IgD-negative memory B cell (primary cell): ENCODE measurements around the gene TBC1D9B. TPM values are rescaled to one million over a fixed set of nuclear protein-coding genes. Genes with fewer than 3 reads are reported as not detected.

ENCODE experiments used
- H3K27ac Mint-ChIP-seq, 3 donors: one replicate each; pipeline ENCODE4 v1.8.0; 2020 to 2022; ENCODE audit warnings: mild to moderate bottlenecking in 3 of 3, mixed read lengths in 3 of 3, moderate library complexity in 1 of 3
- H3K27me3 Mint-ChIP-seq: one replicate; pipeline ENCODE4 v1.8.0; 2021; ENCODE audit warnings: mixed read lengths
- H3K36me3 Mint-ChIP-seq: one replicate; pipeline ENCODE4 v1.8.0; 2020; ENCODE audit warnings: mild to moderate bottlenecking, mixed read lengths
- H3K4me1 Mint-ChIP-seq, 3 donors: one replicate each; pipeline ENCODE4 v1.8.0; 2020 to 2022; ENCODE audit warnings: mixed read lengths in 3 of 3, mild to moderate bottlenecking in 1 of 3
- H3K4me3 Mint-ChIP-seq, 4 donors: one replicate each; pipeline ENCODE4 v1.8.0; 2020 to 2022; ENCODE audit warnings: mild to moderate bottlenecking in 4 of 4, mixed read lengths in 4 of 4, moderate library complexity in 3 of 4
- H3K9me3 Mint-ChIP-seq, 3 donors: one replicate each; pipeline ENCODE4 v1.8.0; 2020 to 2021; ENCODE audit warnings: mixed read lengths in 3 of 3, mild to moderate bottlenecking in 1 of 3
- polyA plus RNA-seq: library from polyadenylated mRNA; unstranded; fragments of 300-500 nt; fragmentation: Illumina TruSeq; gene quantifications from one replicate; pipeline ENCODE4 v1.2.3, GENCODE V29; 2021

Gene TBC1D9B
- polyA plus RNA-seq: 57.2 TPM

DNA sequence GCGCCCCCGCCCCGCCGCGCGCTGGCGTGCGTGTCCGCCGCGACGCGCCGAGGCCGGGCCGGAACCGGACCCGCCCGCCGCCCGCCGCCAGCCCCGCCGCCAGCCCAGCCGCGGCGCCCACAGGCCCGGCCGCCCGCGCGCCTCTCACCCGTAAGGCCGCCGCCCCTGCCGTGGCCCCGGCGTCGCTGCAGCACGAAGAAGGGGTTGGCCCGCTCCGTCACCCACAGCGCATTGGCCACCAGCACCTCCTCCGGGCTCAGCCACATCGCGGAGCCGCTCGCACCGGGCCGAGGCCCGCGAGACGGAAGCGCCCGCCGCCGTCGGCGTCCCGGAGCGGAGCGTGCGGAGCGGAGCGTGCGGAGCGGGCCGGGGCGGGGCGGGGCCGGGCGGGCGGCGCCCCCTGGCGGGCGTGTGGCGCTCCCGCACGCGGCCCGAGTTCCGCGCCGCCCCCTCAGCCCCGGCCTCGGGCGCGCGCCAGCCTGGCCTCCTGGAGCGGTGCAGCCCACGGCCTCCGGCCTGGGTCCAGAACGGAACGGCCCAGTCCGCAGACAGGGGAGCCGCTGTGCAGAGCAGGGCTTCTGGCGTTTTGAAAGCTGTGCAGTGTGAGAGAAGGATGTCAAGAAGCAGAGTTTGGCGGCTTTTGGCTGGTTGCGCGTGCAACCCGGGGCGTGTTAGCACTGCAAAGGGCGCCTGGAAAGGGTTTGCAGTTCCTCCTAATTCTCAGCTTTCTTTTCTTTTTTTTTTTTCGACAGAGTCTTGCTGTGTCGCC is at the start of gene TBC1D9B:
TSS of gene TBC1D9B (minus strand) at position 342 of the 769 bp plus-strand sequence. CDS start at position 266, 76 bp downstream.
- Mint-ChIP-seq H3K27me3 (no peaks in the 10 kb centered on the region), H3K27ac (peak within 1 kb of the TSS in 2 of 3 donors; percentile 37 to 76), H3K36me3 (no peaks in the 10 kb centered on the region), H3K4me1 (peaks cover 11 to 16% (median 11%) of the 10 kb centered on the region in 3 donors), H3K9me3 (no peaks in the 10 kb centered on the region), H3K4me3 (peak within 1 kb of the TSS; percentile 83 to 93 (median 88))

- Mint-ChIP-seq H3K36me3 (peaks cover 4% of the 10 kb centered on the region), H3K4me3 (no peak overlapping the region), H3K4me1 (no peaks in the 10 kb centered on the region), H3K27me3 (no peaks in the 10 kb centered on the region), H3K9me3 (peaks cover 0 to 2% (median 0%) of the 10 kb centered on the region in 3 donors), H3K27ac (no peak overlapping the region)
Measured at GRCh38 chr5:179955630-179956029, 47.9 kb upstream of the TBC1D9B start.

- H3K27ac Mint-ChIP-seq: peak overlapping the region in 1 of 3 donors; percentile 31
- H3K27me3 Mint-ChIP-seq: no peaks in the 10 kb centered on the region
- H3K4me3 Mint-ChIP-seq: no peak overlapping the region
- peaks cover 0 to 2% (median 0%) of the 10 kb centered on the region in 3 donors for H3K9me3 Mint-ChIP-seq
- H3K4me1 Mint-ChIP-seq: no peaks in the 10 kb centered on the region
- peaks cover 4% of the 10 kb centered on the region for H3K36me3 Mint-ChIP-seq
Measured at GRCh38 chr5:179955062-179955461, 47.4 kb upstream of the TBC1D9B start.

DNA sequence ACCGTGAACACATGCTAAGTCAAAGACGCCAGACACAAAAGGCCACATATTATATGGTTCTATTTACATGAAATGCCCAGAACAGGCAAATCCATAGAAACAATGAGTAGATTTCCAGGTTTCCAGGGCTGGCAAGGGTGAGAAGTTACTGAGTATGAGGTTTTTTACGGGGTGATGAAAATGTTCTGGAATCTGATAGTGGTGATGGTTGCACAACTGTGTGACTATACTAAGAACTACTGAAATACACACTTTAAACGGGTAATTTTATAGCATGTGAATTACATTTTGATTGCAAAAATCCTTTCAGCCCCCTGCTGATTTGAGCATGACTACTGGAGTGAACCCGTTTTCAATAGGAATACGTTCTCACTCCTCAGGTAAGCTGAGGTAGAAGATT is 46.7 kb upstream of the TBC1D9B start:
- Mint-ChIP-seq H3K4me3 (no peak overlapping the region), H3K4me1 (no peaks in the 10 kb centered on the region), H3K36me3 (peaks cover 4% of the 10 kb centered on the region)

GRCh38 chr5:179953987-179954386 is 46.3 kb upstream of the TBC1D9B start:
- Mint-ChIP-seq H3K27ac (no peak overlapping the region), H3K4me1 (no peaks in the 10 kb centered on the region), H3K9me3 (peaks cover 0 to 2% (median 0%) of the 10 kb centered on the region in 3 donors), H3K36me3 (peaks cover 4% of the 10 kb centered on the region), H3K4me3 (no peak overlapping the region), H3K27me3 (no peaks in the 10 kb centered on the region)

More for the DNA sequence above, 46.7 kb upstream of the TBC1D9B start:
- Mint-ChIP-seq H3K9me3 (peaks cover 0 to 2% (median 0%) of the 10 kb centered on the region in 3 donors), H3K27me3 (no peaks in the 10 kb centered on the region), H3K27ac (no peak overlapping the region)

- H3K27ac Mint-ChIP-seq: no peak overlapping the region
- no peaks in the 10 kb centered on the region for H3K9me3 Mint-ChIP-seq
- peaks cover 0 to 3% (median 0%) of the 10 kb centered on the region in 3 donors for H3K4me1 Mint-ChIP-seq
- peaks cover 6% of the 10 kb centered on the region for H3K36me3 Mint-ChIP-seq
- peaks cover 5% of the 10 kb centered on the region for H3K27me3 Mint-ChIP-seq
- no peak overlapping the region for H3K4me3 Mint-ChIP-seq
Measured at GRCh38 chr5:179936976-179937681, 29.4 kb upstream of the TBC1D9B start.

DNA sequence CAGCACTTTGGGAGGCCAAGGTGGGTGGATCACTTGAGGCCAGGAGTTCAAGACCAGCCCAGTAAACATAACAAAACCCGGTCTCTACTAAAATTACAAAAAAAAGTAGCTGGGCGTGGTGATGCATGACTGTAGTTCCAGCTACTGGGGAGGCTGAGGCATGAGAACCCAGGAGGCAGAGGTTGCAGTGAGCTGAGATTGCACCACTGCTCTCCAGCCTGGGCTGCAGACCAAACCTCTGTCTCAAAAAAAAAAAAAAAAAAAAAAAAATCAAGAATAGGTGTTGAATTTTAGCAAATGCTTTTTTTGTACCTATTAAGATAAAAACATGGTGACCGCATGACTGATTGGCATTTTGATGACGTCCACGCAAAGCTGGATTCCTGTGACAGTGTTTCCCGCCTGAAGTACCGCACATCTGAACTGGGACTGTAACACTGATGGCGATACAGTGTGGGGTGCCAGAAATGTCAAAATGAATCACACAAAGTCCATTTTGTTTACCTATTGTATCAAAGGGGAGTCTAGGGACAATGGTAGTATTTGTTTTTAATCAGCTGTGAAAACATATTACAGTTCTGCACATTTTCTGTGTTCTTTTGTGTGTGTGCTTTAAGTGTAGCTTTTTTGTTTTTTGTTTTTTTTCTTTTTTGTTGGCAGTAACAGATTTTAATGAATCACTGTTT is 23.2 kb upstream of the TBC1D9B start:
- no peak overlapping the region for H3K27ac Mint-ChIP-seq
- peaks cover 2% of the 10 kb centered on the region for H3K36me3 Mint-ChIP-seq
- no peak overlapping the region for H3K4me3 Mint-ChIP-seq
- no peaks in the 10 kb centered on the region for H3K4me1 Mint-ChIP-seq
- H3K9me3 Mint-ChIP-seq: no peaks in the 10 kb centered on the region
- H3K27me3 Mint-ChIP-seq: peaks cover 1% of the 10 kb centered on the region

- Mint-ChIP-seq H3K4me3 (no peak overlapping the region), H3K36me3 (no peaks in the 10 kb centered on the region), H3K9me3 (peaks cover 0 to 2% (median 0%) of the 10 kb centered on the region in 3 donors), H3K27ac (no peak overlapping the region), H3K4me1 (peaks cover 4 to 8% (median 5%) of the 10 kb centered on the region in 3 donors), H3K27me3 (no peaks in the 10 kb centered on the region)
Measured at GRCh38 chr5:179927824-179928223, 20.1 kb upstream of the TBC1D9B start.

DNA sequence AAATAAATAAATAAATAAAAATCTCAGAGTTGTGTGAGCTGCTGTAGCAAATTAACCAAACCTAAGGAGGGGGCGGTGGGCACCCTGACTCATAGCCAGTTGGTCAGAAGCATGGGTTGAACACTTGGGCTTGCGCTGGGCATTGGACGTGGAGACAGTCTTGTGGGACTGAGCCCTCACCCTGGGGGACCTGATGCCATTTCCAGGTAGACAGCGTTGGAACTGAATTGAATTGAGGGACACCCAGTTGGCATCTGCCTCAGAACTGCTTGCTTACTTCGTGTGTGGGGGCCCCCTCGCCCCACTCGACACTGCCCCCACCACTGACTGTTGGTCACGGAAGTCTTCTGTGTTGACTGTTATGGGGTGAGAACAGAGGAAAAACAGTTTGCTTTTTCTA is 19.0 kb upstream of the TBC1D9B start:
- no peak overlapping the region for H3K4me3 Mint-ChIP-seq
- H3K4me1 Mint-ChIP-seq: peaks cover 4 to 8% (median 6%) of the 10 kb centered on the region in 3 donors
- no peak overlapping the region for H3K27ac Mint-ChIP-seq
- no peaks in the 10 kb centered on the region for H3K36me3 Mint-ChIP-seq
- no peaks in the 10 kb centered on the region for H3K27me3 Mint-ChIP-seq
- H3K9me3 Mint-ChIP-seq: peaks cover 0 to 2% (median 0%) of the 10 kb centered on the region in 3 donors

DNA sequence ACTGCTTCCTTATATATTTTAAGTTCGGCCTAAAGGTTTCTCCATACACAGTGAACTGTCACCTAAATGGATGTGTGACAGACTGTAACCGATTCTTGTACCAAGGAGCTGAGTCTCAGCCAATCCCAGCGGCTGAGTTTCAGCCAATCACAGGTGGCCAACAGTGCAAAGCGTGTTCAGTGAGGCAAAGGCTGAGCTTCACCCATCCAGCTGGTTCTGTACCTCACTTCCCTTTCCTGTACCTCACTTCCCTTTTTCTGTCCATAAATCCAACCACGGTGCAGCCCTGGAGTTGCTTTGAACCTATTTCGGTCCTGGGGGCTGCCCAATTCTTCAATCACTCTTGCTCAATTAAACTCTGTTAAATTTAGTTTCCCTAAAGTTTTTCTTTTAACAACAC is 15.7 kb upstream of the TBC1D9B start:
- Mint-ChIP-seq H3K27me3 (no peaks in the 10 kb centered on the region), H3K4me1 (peaks cover 4 to 8% (median 6%) of the 10 kb centered on the region in 3 donors), H3K27ac (peak overlapping the region in 2 of 3 donors; percentile 53 to 82), H3K4me3 (peak overlapping the region in 2 of 4 donors; percentile 24 to 29), H3K9me3 (peaks cover 0 to 2% (median 0%) of the 10 kb centered on the region in 3 donors), H3K36me3 (no peaks in the 10 kb centered on the region)

DNA sequence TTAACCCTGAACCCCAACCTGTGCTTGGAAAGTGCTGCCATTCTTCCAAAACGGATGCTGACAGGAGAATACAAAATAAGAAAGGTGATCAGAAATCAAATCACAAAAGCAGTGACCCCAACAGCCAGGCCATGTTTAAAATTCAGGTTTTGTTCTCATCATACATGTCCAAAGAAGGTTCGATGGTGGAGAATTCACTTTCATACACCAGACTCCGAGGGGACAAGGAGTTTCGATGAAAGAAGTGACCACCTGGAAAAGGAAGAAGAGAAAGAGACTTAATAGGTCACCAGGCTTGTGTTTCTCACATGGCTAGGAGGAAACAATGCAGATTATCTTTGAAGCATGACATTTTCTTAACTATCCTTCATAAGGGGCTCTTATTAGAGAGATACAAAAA is 12.5 kb upstream of the TBC1D9B start:
- peaks cover 0 to 2% (median 0%) of the 10 kb centered on the region in 3 donors for H3K9me3 Mint-ChIP-seq
- no peak overlapping the region for H3K4me3 Mint-ChIP-seq
- no peak overlapping the region for H3K27ac Mint-ChIP-seq
- peaks cover 8 to 13% (median 9%) of the 10 kb centered on the region in 3 donors for H3K4me1 Mint-ChIP-seq
- peaks cover 2% of the 10 kb centered on the region for H3K27me3 Mint-ChIP-seq
- no peaks in the 10 kb centered on the region for H3K36me3 Mint-ChIP-seq

- H3K4me3 Mint-ChIP-seq: peak overlapping the region in 1 of 4 donors; percentile 30
- H3K36me3 Mint-ChIP-seq: no peaks in the 10 kb centered on the region
- no peak overlapping the region for H3K27ac Mint-ChIP-seq
- H3K9me3 Mint-ChIP-seq: peaks cover 0 to 2% (median 0%) of the 10 kb centered on the region in 3 donors
- peaks cover 2% of the 10 kb centered on the region for H3K27me3 Mint-ChIP-seq
- H3K4me1 Mint-ChIP-seq: peaks cover 8 to 13% (median 9%) of the 10 kb centered on the region in 3 donors
Measured at GRCh38 chr5:179919487-179920060, 11.9 kb upstream of the TBC1D9B start.

- peaks cover 0 to 2% (median 0%) of the 10 kb centered on the region in 3 donors for H3K9me3 Mint-ChIP-seq
- no peaks in the 10 kb centered on the region for H3K36me3 Mint-ChIP-seq
- peaks cover 2% of the 10 kb centered on the region for H3K27me3 Mint-ChIP-seq
- no peak overlapping the region for H3K4me3 Mint-ChIP-seq
- H3K4me1 Mint-ChIP-seq: peaks cover 8 to 19% (median 12%) of the 10 kb centered on the region in 3 donors
- no peak overlapping the region for H3K27ac Mint-ChIP-seq
Measured at GRCh38 chr5:179918742-179919486, 11.2 kb upstream of the TBC1D9B start.

DNA sequence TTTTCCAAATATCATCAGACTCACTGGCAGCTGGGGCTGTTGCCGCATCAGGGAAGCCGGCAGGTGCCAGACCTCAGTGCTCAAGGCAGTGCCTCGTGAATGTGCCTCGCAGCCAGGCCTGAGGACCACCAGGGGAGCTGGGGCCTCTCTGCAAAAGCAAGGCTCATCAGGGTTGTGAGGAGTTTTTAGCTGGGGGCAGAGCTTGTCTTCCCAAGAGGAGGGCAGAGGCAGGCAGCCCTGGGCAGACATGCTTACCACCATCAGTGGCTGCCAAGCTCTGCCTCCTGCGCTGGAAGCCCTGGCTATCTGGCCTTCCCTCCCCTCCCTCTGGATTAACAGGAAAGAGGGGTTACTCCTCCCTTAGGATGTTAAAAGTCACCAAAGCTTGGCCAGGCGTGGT is 8.8 kb upstream of the TBC1D9B start:
- Mint-ChIP-seq H3K9me3 (no peaks in the 10 kb centered on the region), H3K4me1 (peaks cover 0 to 14% (median 8%) of the 10 kb centered on the region in 3 donors), H3K27me3 (peaks cover 2% of the 10 kb centered on the region), H3K27ac (no peak overlapping the region), H3K4me3 (no peak overlapping the region), H3K36me3 (no peaks in the 10 kb centered on the region)
